A673 (cell line): ENCODE results near the gene FBP2. TPM values are rescaled to one million over a fixed set of nuclear protein-coding genes. Genes with fewer than 3 reads are reported as not detected.

Source experiments
- BruUV-seq: library from RNA; stranded (reverse); fragments of 400-500 nt; replicated peaks from 2 replicates; lab custom pipeline; 2021; lab: Mats Ljungman, UMichigan
- CTCF ChIA-PET: fragments of 300-600 bp; sonication (Branson Sonifier 250); formaldehyde crosslinking; loops from one replicate; lab custom pipeline; 2022; ENCODE audit warnings: antibody characterized with exemption; lab: Charles Lee
- POLR2A ChIA-PET: fragments of 300-600 bp; sonication (Branson Sonifier 250); formaldehyde crosslinking; loops from one replicate; lab custom pipeline; 2022; ENCODE audit warnings: antibody characterized with exemption; ENCODE audit not compliant: low non-redundant PET; lab: Charles Lee
- DNase-seq: peaks from one replicate; pipeline ENCODE4 v3.0.0-alpha.2; 2015; ENCODE audit warnings: low spot score
- H3K27ac ChIP-seq: fragments of 200-600 bp; sonication (generic); 2 replicates; pipeline ENCODE4 v1.5.1; 2016; ENCODE audit warnings: mixed run types, low read depth, mild to moderate bottlenecking, mixed read lengths, antibody characterized with exemption, low read length; ENCODE audit not compliant: poor library complexity, severe bottlenecking
- H3K27me3 ChIP-seq: fragments of 200-600 bp; sonication (generic); replicated peaks from 2 replicates; pipeline ENCODE4 v1.6.1; 2017; ENCODE audit warnings: mixed run types, low read depth, mild to moderate bottlenecking, mixed read lengths, antibody characterized with exemption, low read length; ENCODE audit not compliant: insufficient read depth, poor library complexity
- H3K36me3 ChIP-seq: fragments of 200-600 bp; sonication (generic); 2 replicates; pipeline ENCODE4 v1.6.1; 2016; ENCODE audit warnings: mixed run types, mild to moderate bottlenecking, mixed read lengths, antibody characterized with exemption, low read length; ENCODE audit not compliant: insufficient read depth, poor library complexity, severe bottlenecking
- H3K4me1 ChIP-seq: fragments of 200-600 bp; sonication (generic); 2 replicates; pipeline ENCODE4 v1.6.1; 2017; ENCODE audit warnings: mixed run types, mild to moderate bottlenecking, mixed read lengths, antibody characterized with exemption, low read length; ENCODE audit not compliant: insufficient read depth, poor library complexity, severe bottlenecking
- H3K4me3 ChIP-seq: fragments of 200-600 bp; sonication (generic); 2 replicates; pipeline ENCODE4 v1.5.1; 2016; ENCODE audit warnings: low read depth, mixed run types, mild to moderate bottlenecking, mixed read lengths, low read length; ENCODE audit not compliant: poor library complexity, severe bottlenecking
- H3K9me3 ChIP-seq: fragments of 200-600 bp; sonication (generic); 2 replicates; pipeline ENCODE4 v1.6.1; 2016; ENCODE audit warnings: mixed run types, low read depth, mild to moderate bottlenecking, mixed read lengths, antibody characterized with exemption, low read length; ENCODE audit not compliant: poor library complexity, severe bottlenecking
- EZH2 ChIP-seq: fragments of 200-600 bp; sonication (generic); IDR thresholded peaks from 2 replicates; pipeline ENCODE4 v1.6.1; 2017; ENCODE audit warnings: borderline replicate concordance, low read depth, mild to moderate bottlenecking, mixed read lengths, antibody characterized with exemption, low read length; ENCODE audit not compliant: poor library complexity, severe bottlenecking
- intact Hi-C: fragments of 100-400 bp; cut with micrococcal nuclease; formaldehyde crosslinking; loops from one replicate; pipeline ENCODE4 v1.10.0; 2022; ENCODE audit not compliant: unreplicated experiment
- total RNA-seq: library from RNA; stranded (reverse); gene quantifications from 2 replicates; pipeline ENCODE4 v1.2.3, GENCODE V29; 2021
- TF ChIP-seq, protein P1 (sequence below): fragments of 300-800, 200-600 bp; sonication (generic); conservative IDR thresholded peaks from 2 replicates; pipeline ENCODE4 v1.5.1; 2017; ENCODE audit warnings: low read depth, mild to moderate bottlenecking, antibody characterized with exemption, low read length, moderate library complexity, mixed read lengths

FBP2 gene
- total RNA-seq, 1 experiment from 2014 or later = 0.21 TPM

DNA sequence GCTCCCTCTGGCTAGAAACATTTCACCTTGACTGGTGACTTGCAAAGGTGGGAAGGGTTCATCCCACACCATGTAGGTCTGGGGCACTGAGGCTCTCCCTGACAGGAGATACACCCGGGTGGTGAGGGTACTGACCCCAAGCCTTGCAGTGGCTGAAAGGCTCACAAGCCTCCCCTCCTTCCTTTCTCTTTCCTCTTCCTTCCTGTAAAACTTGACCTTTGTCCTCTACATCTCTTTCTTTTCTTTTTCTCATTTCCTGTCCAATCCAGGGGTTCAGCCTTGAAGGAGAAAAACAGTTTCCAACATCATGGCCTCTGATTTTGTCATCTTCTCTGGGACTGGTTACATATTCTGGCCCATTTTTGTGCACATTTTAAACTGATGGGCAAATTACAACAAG is 16.6 kb downstream of the FBP2 start:
- H3K27me3 ChIP-seq = peaks cover 8% of the 10 kb centered on the region
- CTCF ChIA-PET = no interaction called here
- intact Hi-C loops = no loop called here
- no peaks in the 10 kb centered on the region for H3K4me1 ChIP-seq
- no peaks in the 10 kb centered on the region for H3K36me3 ChIP-seq
- BruUV-seq = no TSS peak
- H3K27ac ChIP-seq = no peak overlapping the region
- no peak for TF ChIP-seq EZH2
- TF ChIP-seq, protein P1, sequence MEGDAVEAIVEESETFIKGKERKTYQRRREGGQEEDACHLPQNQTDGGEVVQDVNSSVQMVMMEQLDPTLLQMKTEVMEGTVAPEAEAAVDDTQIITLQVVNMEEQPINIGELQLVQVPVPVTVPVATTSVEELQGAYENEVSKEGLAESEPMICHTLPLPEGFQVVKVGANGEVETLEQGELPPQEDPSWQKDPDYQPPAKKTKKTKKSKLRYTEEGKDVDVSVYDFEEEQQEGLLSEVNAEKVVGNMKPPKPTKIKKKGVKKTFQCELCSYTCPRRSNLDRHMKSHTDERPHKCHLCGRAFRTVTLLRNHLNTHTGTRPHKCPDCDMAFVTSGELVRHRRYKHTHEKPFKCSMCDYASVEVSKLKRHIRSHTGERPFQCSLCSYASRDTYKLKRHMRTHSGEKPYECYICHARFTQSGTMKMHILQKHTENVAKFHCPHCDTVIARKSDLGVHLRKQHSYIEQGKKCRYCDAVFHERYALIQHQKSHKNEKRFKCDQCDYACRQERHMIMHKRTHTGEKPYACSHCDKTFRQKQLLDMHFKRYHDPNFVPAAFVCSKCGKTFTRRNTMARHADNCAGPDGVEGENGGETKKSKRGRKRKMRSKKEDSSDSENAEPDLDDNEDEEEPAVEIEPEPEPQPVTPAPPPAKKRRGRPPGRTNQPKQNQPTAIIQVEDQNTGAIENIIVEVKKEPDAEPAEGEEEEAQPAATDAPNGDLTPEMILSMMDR = no peak
- no peak for DNase-seq
- no peak overlapping the region for H3K4me3 ChIP-seq
- H3K9me3 ChIP-seq = no peaks in the 10 kb centered on the region
- POLR2A ChIA-PET = no interaction called here

GRCh38 chr9:94576131-94576530 is 17.5 kb downstream of the FBP2 start:
- Histone ChIP-seq H3K9me3 (no peaks in the 10 kb centered on the region), H3K27me3 (peaks cover 8% of the 10 kb centered on the region), H3K36me3 (no peaks in the 10 kb centered on the region), H3K27ac (no peak overlapping the region), H3K4me1 (no peaks in the 10 kb centered on the region), H3K4me3 (no peak overlapping the region)
- intact Hi-C loops = no loop called here
- ChIA-PET POLR2A (interaction anchor here (0.5 kb wide), 1 partner anchor 29 kb away, joined by 3 read pairs; no protein-coding TSS in a partner anchor), CTCF (no interaction called here)
- DNase-seq = no peak
- no peak for TF ChIP-seq EZH2
- TF ChIP-seq, protein P1 = no peak
- no TSS peak for BruUV-seq

GRCh38 chr9:94568972-94569712 is 24.5 kb downstream of the FBP2 start:
- Histone ChIP-seq H3K27ac (no peak overlapping the region), H3K4me1 (no peaks in the 10 kb centered on the region), H3K27me3 (peaks cover 7% of the 10 kb centered on the region), H3K4me3 (no peak overlapping the region), H3K36me3 (no peaks in the 10 kb centered on the region), H3K9me3 (no peaks in the 10 kb centered on the region)
- TF ChIP-seq, protein P1 = no peak
- TF ChIP-seq EZH2 = no peak
- DNase-seq = no peak
- ChIA-PET POLR2A (no interaction called here), CTCF (no interaction called here)
- intact Hi-C loops = no loop called here
- BruUV-seq = no TSS peak
